RWPE2 (cell line): ENCODE measurements around the gene ZBP1.
A peak's percentile ranks its signal among the peaks of the same experiment; 100 is the strongest.

Experiments used
- ATAC-seq: fragments of 200-7000 bp; cut with Tn5 transposase; 3 replicates; pipeline ENCODE4 v1.9.1; 2021; ENCODE audit warnings: low read depth
- DNase-seq: peaks from one replicate; pipeline ENCODE4 v3.0.0-alpha.2; 2020; ENCODE audit warnings: low spot score
- H3K27ac ChIP-seq: fragments of 450-650 bp; 2 replicates; pipeline ENCODE4 v1.5.1; 2017; ENCODE audit warnings: mild to moderate bottlenecking; ENCODE audit not compliant: poor library complexity, severe bottlenecking
- H3K27me3 ChIP-seq: fragments of 250-450 bp; sonication (Bioruptor Pico); 2 replicates; pipeline ENCODE4 v1.5.1; 2021; ENCODE audit warnings: mild to moderate bottlenecking, moderate library complexity; ENCODE audit not compliant: insufficient read depth, poor library complexity, severe bottlenecking
- H3K36me3 ChIP-seq: fragments of 250-450 bp; sonication (Bioruptor Pico); 2 replicates; pipeline ENCODE4 v1.5.1; 2020; ENCODE audit warnings: low read depth, mild to moderate bottlenecking, moderate library complexity
- H3K4me1 ChIP-seq: fragments of 250-450 bp; sonication (Bioruptor Pico); 2 replicates; pipeline ENCODE4 v1.5.1; 2021; ENCODE audit warnings: mild to moderate bottlenecking, moderate library complexity; ENCODE audit not compliant: insufficient read depth, poor library complexity, severe bottlenecking
- H3K4me3 ChIP-seq: fragments of 250-450 bp; sonication (Bioruptor Pico); 2 replicates; pipeline ENCODE4 v1.5.1; 2021; ENCODE audit warnings: mild to moderate bottlenecking, moderate library complexity; ENCODE audit not compliant: severe bottlenecking
- H3K9me3 ChIP-seq: fragments of 250-450 bp; sonication (Bioruptor Pico); 2 replicates; pipeline ENCODE4 v1.5.1; 2021; ENCODE audit warnings: mild to moderate bottlenecking, moderate library complexity; ENCODE audit not compliant: severe bottlenecking
- TF ChIP-seq, protein P1 (sequence below): fragments of 450-650 bp; IDR thresholded peaks from one replicate; pipeline ENCODE4 v1.5.1; 2017; ENCODE audit warnings: mild to moderate bottlenecking, moderate library complexity; ENCODE audit not compliant: poor library complexity, severe bottlenecking

The ZBP1 gene

DNA sequence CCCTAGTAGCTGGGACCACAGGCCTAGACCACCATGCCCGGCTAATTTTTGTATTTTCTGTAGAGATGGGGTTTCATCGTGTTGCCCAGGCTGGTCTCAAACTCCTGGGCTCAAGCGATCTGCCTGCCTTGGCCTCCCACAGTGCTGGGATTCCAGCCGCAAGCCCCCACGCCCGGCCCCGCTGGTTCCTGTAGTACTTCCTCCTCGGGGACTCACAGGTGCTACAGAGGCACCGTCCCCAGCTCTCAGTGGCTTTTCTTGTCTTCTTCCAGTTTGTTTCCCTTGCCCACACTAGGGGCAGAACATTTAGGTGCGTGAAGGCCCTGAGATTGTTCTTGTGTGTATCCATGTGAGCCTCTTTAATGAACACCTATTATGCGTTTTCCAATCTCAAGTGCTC lies 773 bp upstream of the ZBP1 start:
- DNase-seq, result peak; percentile 81
- H3K36me3 ChIP-seq, result no peaks in the 10 kb centered on the region
- TF ChIP-seq, protein P1, sequence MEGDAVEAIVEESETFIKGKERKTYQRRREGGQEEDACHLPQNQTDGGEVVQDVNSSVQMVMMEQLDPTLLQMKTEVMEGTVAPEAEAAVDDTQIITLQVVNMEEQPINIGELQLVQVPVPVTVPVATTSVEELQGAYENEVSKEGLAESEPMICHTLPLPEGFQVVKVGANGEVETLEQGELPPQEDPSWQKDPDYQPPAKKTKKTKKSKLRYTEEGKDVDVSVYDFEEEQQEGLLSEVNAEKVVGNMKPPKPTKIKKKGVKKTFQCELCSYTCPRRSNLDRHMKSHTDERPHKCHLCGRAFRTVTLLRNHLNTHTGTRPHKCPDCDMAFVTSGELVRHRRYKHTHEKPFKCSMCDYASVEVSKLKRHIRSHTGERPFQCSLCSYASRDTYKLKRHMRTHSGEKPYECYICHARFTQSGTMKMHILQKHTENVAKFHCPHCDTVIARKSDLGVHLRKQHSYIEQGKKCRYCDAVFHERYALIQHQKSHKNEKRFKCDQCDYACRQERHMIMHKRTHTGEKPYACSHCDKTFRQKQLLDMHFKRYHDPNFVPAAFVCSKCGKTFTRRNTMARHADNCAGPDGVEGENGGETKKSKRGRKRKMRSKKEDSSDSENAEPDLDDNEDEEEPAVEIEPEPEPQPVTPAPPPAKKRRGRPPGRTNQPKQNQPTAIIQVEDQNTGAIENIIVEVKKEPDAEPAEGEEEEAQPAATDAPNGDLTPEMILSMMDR, result no peak
- ATAC-seq, result no peak
- peaks cover 39% of the 10 kb centered on the region for H3K4me1 ChIP-seq
- no peaks in the 10 kb centered on the region for H3K27me3 ChIP-seq
- peaks cover 5% of the 10 kb centered on the region for H3K9me3 ChIP-seq
- H3K4me3 ChIP-seq, result no peak overlapping the region
- H3K27ac ChIP-seq, result peak overlapping the region; percentile 71

DNA sequence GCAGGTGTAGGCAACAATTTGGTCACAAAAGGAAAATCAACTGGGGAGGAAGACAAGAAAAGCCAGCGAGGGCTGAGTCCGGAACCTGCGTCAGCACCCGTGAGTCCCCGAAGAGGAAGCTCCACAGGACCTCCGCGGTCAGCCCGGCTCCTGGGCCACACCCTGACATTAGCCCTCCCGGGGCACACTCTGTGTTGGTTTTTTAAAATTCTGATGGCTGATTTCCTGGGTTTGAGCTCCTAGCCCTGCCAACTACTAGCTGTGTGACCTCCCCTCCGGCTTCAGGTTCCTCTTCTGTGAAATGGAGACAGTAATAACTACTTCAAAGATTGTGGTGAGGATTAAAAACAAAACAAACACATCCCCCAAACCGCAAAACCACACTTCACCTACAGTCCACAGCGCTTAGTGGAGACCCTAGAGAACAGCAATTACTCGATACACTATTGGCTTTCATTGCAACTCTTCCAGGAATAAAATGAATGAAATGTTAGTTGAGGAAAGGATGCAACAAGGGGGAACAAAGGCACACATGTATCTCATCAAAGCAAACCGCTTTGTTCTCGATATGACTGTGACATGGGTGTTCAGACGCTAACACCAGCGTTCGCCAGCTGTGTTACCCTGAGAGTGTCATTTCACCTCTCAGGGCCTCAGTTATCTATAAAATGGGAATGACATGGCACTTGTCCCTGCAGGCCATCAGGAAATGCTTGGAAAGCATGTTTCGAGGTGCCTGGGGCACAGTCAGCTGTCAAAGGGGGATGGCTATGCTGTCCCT lies 985 bp downstream of the ZBP1 start:
- Histone ChIP-seq H3K36me3 (no peaks in the 10 kb centered on the region), H3K27me3 (no peaks in the 10 kb centered on the region), H3K4me1 (peaks cover 39% of the 10 kb centered on the region), H3K9me3 (no peaks in the 10 kb centered on the region), H3K27ac (no peak overlapping the region), H3K4me3 (no peak overlapping the region)
- DNase-seq, result peak; percentile 81
- ATAC-seq, result no peak
- TF ChIP-seq, protein P1, result no peak

DNA sequence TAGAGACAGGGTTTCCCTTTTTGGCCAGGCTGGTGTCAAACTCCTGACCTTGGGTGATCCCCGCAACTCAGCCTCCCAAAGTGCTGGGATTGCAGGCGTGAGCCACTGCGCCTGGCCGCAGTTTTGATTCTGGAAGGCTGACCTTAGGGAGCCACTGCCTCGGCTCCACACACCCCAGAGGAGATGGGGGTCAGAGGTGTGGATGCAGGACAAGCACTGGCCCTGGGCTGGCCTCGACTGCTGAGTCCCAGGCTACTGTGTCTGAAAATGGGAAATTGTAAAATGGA lies 1.5 kb downstream of the ZBP1 start:
- Histone ChIP-seq H3K27me3 (no peaks in the 10 kb centered on the region), H3K4me3 (no peak overlapping the region), H3K9me3 (no peaks in the 10 kb centered on the region), H3K4me1 (peaks cover 39% of the 10 kb centered on the region), H3K36me3 (no peaks in the 10 kb centered on the region), H3K27ac (no peak overlapping the region)
- TF ChIP-seq, protein P1, result no peak
- ATAC-seq, result no peak
- no peak for DNase-seq

DNA sequence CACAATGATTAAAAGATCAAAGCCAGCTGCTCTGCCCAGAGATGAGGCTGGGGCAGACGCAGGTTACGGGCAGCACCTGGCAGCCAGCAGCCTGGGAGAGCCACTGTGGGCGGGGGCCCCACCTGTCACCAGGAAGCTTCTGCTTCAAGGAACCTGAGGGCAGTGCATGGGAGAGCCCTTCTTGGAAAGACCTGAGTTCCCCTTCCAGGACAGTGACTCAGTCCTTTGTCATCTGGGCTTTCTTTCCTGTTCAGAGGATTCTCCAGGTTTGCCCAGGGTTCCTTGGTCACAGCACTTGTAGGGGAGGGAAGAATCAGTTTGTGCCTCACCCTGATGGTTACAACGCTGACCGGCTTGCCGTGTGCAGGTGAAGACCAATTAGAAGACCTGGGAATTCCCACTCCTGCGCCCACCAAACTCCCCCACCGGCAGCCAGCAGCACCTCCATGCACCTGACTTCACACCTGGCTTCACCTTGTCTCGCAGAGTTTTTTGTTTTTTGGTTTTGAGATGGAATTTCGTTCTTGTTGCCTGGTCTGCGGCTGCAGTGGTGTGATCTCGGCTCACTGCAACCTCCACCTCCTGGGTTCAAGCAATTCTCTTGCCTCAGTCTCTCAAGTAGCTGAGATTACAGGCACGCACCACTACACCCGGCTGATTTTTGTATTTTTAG lies 2.0 kb downstream of the ZBP1 start:
- peaks cover 39% of the 10 kb centered on the region for H3K4me1 ChIP-seq
- no peaks in the 10 kb centered on the region for H3K36me3 ChIP-seq
- no peaks in the 10 kb centered on the region for H3K27me3 ChIP-seq
- no peaks in the 10 kb centered on the region for H3K9me3 ChIP-seq
- DNase-seq (peak; percentile 91), ATAC-seq (peak; percentile 65)
- H3K4me3 ChIP-seq, result no peak overlapping the region
- TF ChIP-seq, protein P1, result no peak
- no peak overlapping the region for H3K27ac ChIP-seq
